NCI-H146 (cell line): ENCODE results near the gene UBFD1.
"Not testable (repeated sequence)": the region's sequence is repeated elsewhere in the genome, so short reads cannot be mapped to it uniquely, and the experiment has no call there.

ENCODE experiments used
- DNase-seq: peaks from one replicate; lab custom pipeline; 2025; lab: John Stamatoyannopoulos, UW

The UBFD1 gene

GRCh38 chr16:23609929-23610328, 52.4 kb downstream of the UBFD1 start:
- no peak for DNase-seq

- DNase-seq = not testable (repeated sequence)
Observed at GRCh38 chr16:23610905-23611304, 53.4 kb downstream of the UBFD1 start.

- DNase-seq = no peak
Observed at GRCh38 chr16:23611936-23612335, 54.4 kb downstream of the UBFD1 start.

- no peak for DNase-seq
Observed at GRCh38 chr16:23615805-23616204, 58.3 kb downstream of the UBFD1 start.
